ENCODE measurements around the gene TFB1M.

Gene TFB1M

GRCh38 chr6:155324172-155324571 is 9.9 kb upstream of the TFB1M start:
- no peak for TF ChIP-seq CTCF (IDR thresholded peaks at IDR 0.05; ENCODE audit: control insufficient read depth, insufficient read depth, low read depth, low read length, missing control alignments)
- DNase-seq (ENCODE audit: low read depth), result no peak
- no peak overlapping the region for H3K4me3 ChIP-seq (ENCODE audit: control insufficient read depth, low read depth, low read length)

GRCh38 chr6:155319902-155320301 is 5.6 kb upstream of the TFB1M start:
- no peak for DNase-seq (ENCODE audit: low read depth)
- H3K4me3 ChIP-seq (ENCODE audit: control insufficient read depth, low read depth, low read length), result no peak overlapping the region
- TF ChIP-seq CTCF (IDR thresholded peaks at IDR 0.05; ENCODE audit: control insufficient read depth, insufficient read depth, low read depth, low read length, missing control alignments), result no peak

- TF ChIP-seq CTCF (IDR thresholded peaks at IDR 0.05; ENCODE audit: control insufficient read depth, insufficient read depth, low read depth, low read length, missing control alignments), result no peak
- H3K4me3 ChIP-seq (ENCODE audit: control insufficient read depth, low read depth, low read length), result no peak overlapping the region
- DNase-seq (ENCODE audit: low read depth), result no peak
These were observed 2.9 kb upstream of the TFB1M start for GRCh38 chr6:155317186-155317585.

- no peak overlapping the region for H3K4me3 ChIP-seq (ENCODE audit: control insufficient read depth, low read depth, low read length)
These were observed 2.1 kb upstream of the TFB1M start for GRCh38 chr6:155316419-155316818.

GRCh38 chr6:155315516-155315871 is 1.2 kb upstream of the TFB1M start:
- peak overlapping the region; percentile 75 for H3K4me3 ChIP-seq (ENCODE audit: control insufficient read depth, low read depth, low read length)
- DNase-seq (ENCODE audit: low read depth), result no peak
- no peak for TF ChIP-seq CTCF (IDR thresholded peaks at IDR 0.05; ENCODE audit: control insufficient read depth, insufficient read depth, low read depth, low read length, missing control alignments)

More at GRCh38 chr6:155316419-155316818, 2.1 kb upstream of the TFB1M start:
- TF ChIP-seq CTCF (IDR thresholded peaks at IDR 0.05; ENCODE audit: control insufficient read depth, insufficient read depth, low read depth, low read length, missing control alignments), result no peak
- no peak for DNase-seq (ENCODE audit: low read depth)

- DNase-seq (ENCODE audit: low read depth), result peak; percentile 57
- TF ChIP-seq CTCF (IDR thresholded peaks at IDR 0.05; ENCODE audit: control insufficient read depth, insufficient read depth, low read depth, low read length, missing control alignments), result no peak
- H3K4me3 ChIP-seq (ENCODE audit: control insufficient read depth, low read depth, low read length), result peak overlapping the region; percentile 75
These were observed 660 bp upstream of the TFB1M start for GRCh38 chr6:155314773-155315515.
